Glutamatergic neuron (in vitro differentiated cells): ENCODE data around the gene ZBTB12. TPM values are rescaled to one million over a fixed set of nuclear protein-coding genes. Genes with fewer than 3 reads are reported as not detected.

Experiments used
- DNase-seq: peaks from one replicate; pipeline ENCODE4 v3.0.0; 2022
- H3K27ac Mint-ChIP-seq: one replicate; pipeline ENCODE4 v1.8.0; 2020; ENCODE audit warnings: mild to moderate bottlenecking, mixed read lengths, inconsistent platforms; ENCODE audit not compliant: unreplicated experiment
- H3K27me3 Mint-ChIP-seq: one replicate; pipeline ENCODE4 v1.8.0; 2020; ENCODE audit warnings: mild to moderate bottlenecking, moderate library complexity, mixed read lengths, inconsistent platforms; ENCODE audit not compliant: unreplicated experiment
- H3K36me3 Mint-ChIP-seq: one replicate; pipeline ENCODE4 v1.8.0; 2020; ENCODE audit warnings: mild to moderate bottlenecking, mixed read lengths, inconsistent platforms; ENCODE audit not compliant: unreplicated experiment
- H3K4me1 Mint-ChIP-seq: one replicate; pipeline ENCODE4 v1.8.0; 2020; ENCODE audit warnings: mild to moderate bottlenecking, low read depth, mixed read lengths, inconsistent platforms; ENCODE audit not compliant: unreplicated experiment
- H3K4me3 Mint-ChIP-seq: one replicate; pipeline ENCODE4 v1.8.0; 2020; ENCODE audit warnings: mild to moderate bottlenecking, mixed read lengths, inconsistent platforms; ENCODE audit not compliant: unreplicated experiment
- H3K9me3 Mint-ChIP-seq: one replicate; pipeline ENCODE4 v1.8.0; 2020; ENCODE audit warnings: mild to moderate bottlenecking, moderate library complexity, mixed read lengths, inconsistent platforms; ENCODE audit not compliant: unreplicated experiment
- total RNA-seq: library from RNA; stranded (reverse); fragmentation: NEBNext Ultra II Directional; extraction: Animal tissue kit (Norgen Biotek cat#: 25700); gene quantifications from one replicate; pipeline ENCODE4 v1.2.1, GENCODE V29; 2021; ENCODE audit not compliant: unreplicated experiment
- TF ChIP-seq, protein P1 (sequence below): fragments of 200-600 bp; sonication (generic); IDR thresholded peaks from one replicate; pipeline ENCODE4 v1.5.0; 2021; ENCODE audit not compliant: partially characterized antibody, unreplicated experiment

ZBTB12 gene
- total RNA-seq, 1 donor from 2014 or later = 16.2 TPM

DNA sequence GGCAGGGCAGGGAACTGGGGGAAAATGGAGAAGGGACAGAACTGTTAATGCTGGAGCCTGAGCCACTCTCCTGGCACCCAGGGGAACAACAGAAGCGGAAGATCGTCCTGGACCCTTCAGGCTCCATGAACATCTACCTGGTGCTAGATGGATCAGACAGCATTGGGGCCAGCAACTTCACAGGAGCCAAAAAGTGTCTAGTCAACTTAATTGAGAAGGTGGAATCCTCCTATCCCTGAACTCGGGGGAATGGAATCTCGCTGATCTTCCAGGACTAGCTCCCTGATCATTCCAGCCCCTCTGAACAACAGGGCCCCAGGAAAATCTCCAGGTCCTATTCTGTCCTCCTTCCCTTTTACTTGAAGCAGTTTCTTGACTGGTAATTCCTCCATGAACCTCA lies 46.0 kb upstream of the ZBTB12 start:
- H3K4me3 Mint-ChIP-seq = no peak overlapping the region
- no peak overlapping the region for H3K27ac Mint-ChIP-seq
- H3K4me1 Mint-ChIP-seq = no peaks in the 10 kb centered on the region

DNA sequence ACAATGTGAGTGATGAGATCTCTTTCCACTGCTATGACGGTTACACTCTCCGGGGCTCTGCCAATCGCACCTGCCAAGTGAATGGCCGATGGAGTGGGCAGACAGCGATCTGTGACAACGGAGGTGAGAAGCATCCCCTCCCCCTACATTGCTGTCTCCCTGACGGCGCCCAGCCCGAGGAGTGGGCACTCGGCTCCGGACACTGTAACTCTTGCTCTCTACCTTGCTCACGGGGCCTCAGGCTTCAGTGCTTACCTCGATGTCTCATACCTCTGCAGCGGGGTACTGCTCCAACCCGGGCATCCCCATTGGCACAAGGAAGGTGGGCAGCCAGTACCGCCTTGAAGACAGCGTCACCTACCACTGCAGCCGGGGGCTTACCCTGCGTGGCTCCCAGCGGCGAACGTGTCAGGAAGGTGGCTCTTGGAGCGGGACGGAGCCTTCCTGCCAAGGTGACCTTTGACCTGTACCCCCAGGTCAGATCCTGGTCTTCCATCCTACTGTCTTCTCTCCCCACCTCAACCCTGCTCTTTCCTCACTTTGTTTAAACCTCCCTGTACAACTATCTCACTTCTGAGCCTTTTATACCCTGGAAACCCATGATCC lies 45.3 kb upstream of the ZBTB12 start:
- DNase-seq = no peak
- no peak overlapping the region for H3K27ac Mint-ChIP-seq
- H3K27me3 Mint-ChIP-seq = peaks cover 6% of the 10 kb centered on the region
- H3K9me3 Mint-ChIP-seq = no peaks in the 10 kb centered on the region
- H3K36me3 Mint-ChIP-seq = no peaks in the 10 kb centered on the region
- H3K4me3 Mint-ChIP-seq = no peak overlapping the region
- H3K4me1 Mint-ChIP-seq = no peaks in the 10 kb centered on the region
- TF ChIP-seq, protein P1, sequence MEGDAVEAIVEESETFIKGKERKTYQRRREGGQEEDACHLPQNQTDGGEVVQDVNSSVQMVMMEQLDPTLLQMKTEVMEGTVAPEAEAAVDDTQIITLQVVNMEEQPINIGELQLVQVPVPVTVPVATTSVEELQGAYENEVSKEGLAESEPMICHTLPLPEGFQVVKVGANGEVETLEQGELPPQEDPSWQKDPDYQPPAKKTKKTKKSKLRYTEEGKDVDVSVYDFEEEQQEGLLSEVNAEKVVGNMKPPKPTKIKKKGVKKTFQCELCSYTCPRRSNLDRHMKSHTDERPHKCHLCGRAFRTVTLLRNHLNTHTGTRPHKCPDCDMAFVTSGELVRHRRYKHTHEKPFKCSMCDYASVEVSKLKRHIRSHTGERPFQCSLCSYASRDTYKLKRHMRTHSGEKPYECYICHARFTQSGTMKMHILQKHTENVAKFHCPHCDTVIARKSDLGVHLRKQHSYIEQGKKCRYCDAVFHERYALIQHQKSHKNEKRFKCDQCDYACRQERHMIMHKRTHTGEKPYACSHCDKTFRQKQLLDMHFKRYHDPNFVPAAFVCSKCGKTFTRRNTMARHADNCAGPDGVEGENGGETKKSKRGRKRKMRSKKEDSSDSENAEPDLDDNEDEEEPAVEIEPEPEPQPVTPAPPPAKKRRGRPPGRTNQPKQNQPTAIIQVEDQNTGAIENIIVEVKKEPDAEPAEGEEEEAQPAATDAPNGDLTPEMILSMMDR = no peak

More for the DNA sequence above, 46.0 kb upstream of the ZBTB12 start:
- TF ChIP-seq, protein P1 = no peak
- Mint-ChIP-seq H3K9me3 (no peaks in the 10 kb centered on the region), H3K27me3 (peaks cover 5% of the 10 kb centered on the region), H3K36me3 (no peaks in the 10 kb centered on the region)
- DNase-seq = no peak

DNA sequence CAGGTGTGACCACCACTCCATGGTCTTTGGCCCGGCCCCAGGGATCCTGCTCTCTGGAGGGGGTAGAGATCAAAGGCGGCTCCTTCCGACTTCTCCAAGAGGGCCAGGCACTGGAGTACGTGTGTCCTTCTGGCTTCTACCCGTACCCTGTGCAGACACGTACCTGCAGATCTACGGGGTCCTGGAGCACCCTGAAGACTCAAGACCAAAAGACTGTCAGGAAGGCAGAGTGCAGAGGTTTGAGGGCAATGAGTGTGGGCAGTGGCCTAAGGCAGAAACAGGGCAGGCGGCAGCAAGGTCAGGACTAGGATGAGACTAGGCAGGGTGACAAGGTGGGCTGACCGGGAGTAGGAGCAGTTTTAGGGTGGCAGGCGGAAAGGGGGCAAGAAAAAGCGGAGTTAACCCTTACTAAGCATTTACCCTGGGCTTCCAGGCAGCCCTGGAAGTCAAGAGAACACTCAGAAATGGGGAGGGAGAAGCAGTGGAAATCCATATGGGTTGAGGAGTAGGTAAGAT lies 44.5 kb upstream of the ZBTB12 start:
- H3K36me3 Mint-ChIP-seq = no peaks in the 10 kb centered on the region
- H3K9me3 Mint-ChIP-seq = no peaks in the 10 kb centered on the region
- H3K27ac Mint-ChIP-seq = no peak overlapping the region
- peaks cover 6% of the 10 kb centered on the region for H3K27me3 Mint-ChIP-seq
- no peak overlapping the region for H3K4me3 Mint-ChIP-seq
- TF ChIP-seq, protein P1 = no peak
- no peaks in the 10 kb centered on the region for H3K4me1 Mint-ChIP-seq
- DNase-seq = no peak

DNA sequence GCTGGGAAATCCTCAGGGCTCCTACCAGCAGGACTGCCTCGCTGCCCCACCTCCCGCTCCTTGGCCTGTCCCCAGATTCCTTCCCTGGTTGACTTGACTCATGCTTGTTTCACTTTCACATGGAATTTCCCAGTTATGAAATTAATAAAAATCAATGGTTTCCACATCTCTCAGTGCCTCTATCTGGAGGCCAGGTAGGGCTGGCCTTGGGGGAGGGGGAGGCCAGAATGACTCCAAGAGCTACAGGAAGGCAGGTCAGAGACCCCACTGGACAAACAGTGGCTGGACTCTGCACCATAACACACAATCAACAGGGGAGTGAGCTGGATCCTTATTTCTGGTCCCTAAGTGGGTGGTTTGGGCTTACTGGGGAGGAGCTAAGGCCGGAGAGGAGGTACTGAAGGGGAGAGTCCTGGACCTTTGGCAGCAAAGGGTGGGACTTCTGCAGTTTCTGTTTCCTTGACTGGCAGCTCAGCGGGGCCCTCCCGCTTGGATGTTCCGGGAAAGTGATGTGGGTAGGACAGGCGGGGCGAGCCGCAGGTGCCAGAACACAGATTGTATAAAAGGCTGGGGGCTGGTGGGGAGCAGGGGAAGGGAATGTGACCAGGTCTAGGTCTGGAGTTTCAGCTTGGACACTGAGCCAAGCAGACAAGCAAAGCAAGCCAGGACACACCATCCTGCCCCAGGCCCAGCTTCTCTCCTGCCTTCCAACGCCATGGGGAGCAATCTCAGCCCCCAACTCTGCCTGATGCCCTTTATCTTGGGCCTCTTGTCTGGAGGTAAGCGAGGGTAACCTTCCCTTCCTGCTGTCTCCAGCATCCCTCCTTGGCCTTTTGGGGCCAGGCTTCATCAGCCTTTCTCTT lies 43.9 kb upstream of the ZBTB12 start, which contains the start of gene CFB:
Gene CFB (plus strand): TSS at position 589 of the 863 bp plus-strand sequence. CDS start 127 bp downstream, at position 716.
- Mint-ChIP-seq H3K4me3 (no peak within 1 kb of the TSS), H3K27me3 (peaks cover 6% of the 10 kb centered on the region), H3K4me1 (no peaks in the 10 kb centered on the region), H3K36me3 (no peaks in the 10 kb centered on the region), H3K27ac (no peak within 1 kb of the TSS), H3K9me3 (no peaks in the 10 kb centered on the region)
- no peak for DNase-seq
- TF ChIP-seq, protein P1 = no peak

DNA sequence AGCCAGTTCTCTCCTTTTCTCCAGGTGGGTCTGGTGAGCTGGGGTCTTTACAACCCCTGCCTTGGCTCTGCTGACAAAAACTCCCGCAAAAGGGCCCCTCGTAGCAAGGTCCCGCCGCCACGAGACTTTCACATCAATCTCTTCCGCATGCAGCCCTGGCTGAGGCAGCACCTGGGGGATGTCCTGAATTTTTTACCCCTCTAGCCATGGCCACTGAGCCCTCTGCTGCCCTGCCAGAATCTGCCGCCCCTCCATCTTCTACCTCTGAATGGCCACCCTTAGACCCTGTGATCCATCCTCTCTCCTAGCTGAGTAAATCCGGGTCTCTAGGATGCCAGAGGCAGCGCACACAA lies 43.2 kb upstream of the ZBTB12 start:
- TF ChIP-seq, protein P1 = no peak
- H3K27ac Mint-ChIP-seq = no peak overlapping the region

More for the DNA sequence above, 43.2 kb upstream of the ZBTB12 start:
- Mint-ChIP-seq H3K9me3 (no peaks in the 10 kb centered on the region), H3K36me3 (no peaks in the 10 kb centered on the region), H3K4me1 (peaks cover 3% of the 10 kb centered on the region), H3K4me3 (no peak overlapping the region), H3K27me3 (peaks cover 6% of the 10 kb centered on the region)
- no peak for DNase-seq
